Mesenchymal stem cell (in vitro differentiated cells and primary cell): Measurements from ENCODE around the gene BPGM.
A peak's percentile ranks its signal among the peaks of the same experiment; 100 is the strongest.

Experiments used
- DNase-seq: peaks from one replicate; pipeline ENCODE4 v3.0.0-alpha.2; 2013
- H2AFZ ChIP-seq: one replicate; pipeline ENCODE4 v1.6.1; 2013; ENCODE audit warnings: low read depth, mild to moderate bottlenecking, control low read depth, inconsistent platforms, low read length, moderate library complexity
- H2AK5ac ChIP-seq: 2 replicates; pipeline ENCODE4 v1.6.1; 2013; ENCODE audit warnings: low read length, moderate library complexity, mild to moderate bottlenecking, inconsistent platforms; ENCODE audit not compliant: severe bottlenecking
- H2BK120ac ChIP-seq: one replicate; pipeline ENCODE4 v1.6.1; 2013; ENCODE audit warnings: low read depth, mild to moderate bottlenecking, inconsistent platforms, low read length, moderate library complexity
- H2BK12ac ChIP-seq, 2 experiments: one replicate each; pipeline ENCODE4 v1.6.1; 2013; ENCODE audit warnings: inconsistent platforms in 2 of 2, low read length in 2 of 2, mild to moderate bottlenecking in 2 of 2, moderate library complexity in 2 of 2, control low read depth in 1 of 2
- H2BK15ac ChIP-seq: one replicate; pipeline ENCODE4 v1.6.1; 2013; ENCODE audit warnings: mild to moderate bottlenecking, low read depth, inconsistent platforms; ENCODE audit not compliant: poor library complexity, severe bottlenecking
- H2BK5ac ChIP-seq: 2 replicates; pipeline ENCODE4 v1.6.1; 2013; ENCODE audit warnings: low read depth, mild to moderate bottlenecking, low read length, control low read depth, inconsistent platforms; ENCODE audit not compliant: poor library complexity, severe bottlenecking
- H3K14ac ChIP-seq, 2 experiments: one replicate each; pipeline ENCODE4 v1.6.1; 2013; ENCODE audit warnings: inconsistent platforms in 2 of 2, low read length in 2 of 2, control low read depth in 1 of 2, mild to moderate bottlenecking in 1 of 2, moderate library complexity in 1 of 2
- H3K18ac ChIP-seq, 2 experiments: one replicate each; pipeline ENCODE4 v1.6.1; 2013; ENCODE audit warnings: inconsistent platforms in 2 of 2, low read length in 2 of 2, control low read depth in 1 of 2, low read depth in 1 of 2, mild to moderate bottlenecking in 1 of 2
- H3K23ac ChIP-seq, 2 experiments: one replicate each; pipeline ENCODE4 v1.6.1; 2013; ENCODE audit warnings: inconsistent platforms in 2 of 2, low read length in 2 of 2, mild to moderate bottlenecking in 2 of 2, moderate library complexity in 2 of 2, control low read depth in 1 of 2
- H3K27ac ChIP-seq: 2 replicates; pipeline ENCODE4 v1.5.1; 2013; ENCODE audit warnings: mild to moderate bottlenecking, moderate library complexity, low read length, control low read depth, inconsistent platforms; ENCODE audit not compliant: poor library complexity, severe bottlenecking
- H3K27me3 ChIP-seq, 2 experiments: 2 replicates each; pipeline versions ENCODE4 v1.6.1 to v1.7.0; 2013; ENCODE audit warnings: low read length in 2 of 2, mild to moderate bottlenecking in 2 of 2, moderate library complexity in 2 of 2, control low read depth in 1 of 2, inconsistent platforms in 1 of 2; ENCODE audit not compliant: control insufficient read depth in 1 of 2, insufficient read depth in 1 of 2
- H3K36me3 ChIP-seq, 2 experiments: 2 replicates each; pipeline versions ENCODE4 v1.6.1 to v1.7.0; 2013; ENCODE audit warnings: low read length in 2 of 2, control low read depth in 1 of 2, inconsistent platforms in 1 of 2, low read depth in 1 of 2, mild to moderate bottlenecking in 1 of 2; ENCODE audit not compliant: insufficient read depth in 2 of 2, control insufficient read depth in 1 of 2
- H3K4ac ChIP-seq, 2 experiments: one replicate each; pipeline ENCODE4 v1.6.1; 2013; ENCODE audit warnings: inconsistent platforms in 2 of 2, low read length in 2 of 2, mild to moderate bottlenecking in 2 of 2, moderate library complexity in 2 of 2, control low read depth in 1 of 2, low read depth in 1 of 2
- H3K4me1 ChIP-seq: 2 replicates; pipeline ENCODE4 v1.6.1; 2013; ENCODE audit warnings: low read depth, low read length, control low read depth; ENCODE audit not compliant: control insufficient read depth, insufficient read depth
- H3K4me2 ChIP-seq: 2 replicates; pipeline ENCODE4 v1.6.1; 2013; ENCODE audit warnings: low read length, mild to moderate bottlenecking, inconsistent platforms; ENCODE audit not compliant: poor library complexity, severe bottlenecking
- H3K4me3 ChIP-seq, 2 experiments: 2 replicates each; pipeline versions ENCODE4 v1.5.1 to v1.7.0; 2013; ENCODE audit warnings: low read length in 2 of 2, mild to moderate bottlenecking in 2 of 2, control low read depth in 1 of 2, low read depth in 1 of 2; ENCODE audit not compliant: insufficient read depth in 1 of 2
- H3K79me1 ChIP-seq: replicated peaks from 2 replicates; pipeline ENCODE4 v1.6.1; 2013; ENCODE audit warnings: mild to moderate bottlenecking, control low read depth, low read length, inconsistent platforms; ENCODE audit not compliant: poor library complexity, severe bottlenecking
- H3K9ac ChIP-seq: 2 replicates; pipeline ENCODE4 v1.7.0; 2013; ENCODE audit warnings: mild to moderate bottlenecking, low read length, moderate library complexity
- H3K9me3 ChIP-seq: 2 replicates; pipeline ENCODE4 v1.7.0; 2013; ENCODE audit warnings: mild to moderate bottlenecking, low read length; ENCODE audit not compliant: control insufficient read depth
- H4K8ac ChIP-seq: one replicate; pipeline ENCODE4 v1.6.1; 2013; ENCODE audit warnings: inconsistent platforms, mild to moderate bottlenecking, low read length, moderate library complexity
- H4K91ac ChIP-seq: one replicate; pipeline ENCODE4 v1.6.1; 2013; ENCODE audit warnings: mild to moderate bottlenecking, low read length, inconsistent platforms
- WGBS: methylation state at CpG from one replicate; pipeline ENCODE4 v1.1.7; 2013; ENCODE audit warnings: mixed read lengths; 5-methylcytosine and 5-hydroxymethylcytosine counted together

BPGM gene

GRCh38 chr7:134632937-134633540 is 13.6 kb upstream of the BPGM start:
- no peaks in the 10 kb centered on the region for H3K4me1 ChIP-seq
- no peaks in the 10 kb centered on the region for H3K9me3 ChIP-seq
- H2AK5ac ChIP-seq = no peak overlapping the region
- H3K27ac ChIP-seq = no peak overlapping the region
- no peak overlapping the region for H2BK120ac ChIP-seq
- H3K27me3 ChIP-seq = no peaks in the 10 kb centered on the region
- H3K9ac ChIP-seq = no peak overlapping the region
- H4K91ac ChIP-seq = no peak overlapping the region
- WGBS = 14% methylated on average over 1 of the region's 5 CpGs
- H3K36me3 ChIP-seq = no peaks in the 10 kb centered on the region
- DNase-seq = peak; percentile 63
- no peak overlapping the region for H4K8ac ChIP-seq
- no peak overlapping the region for H2BK15ac ChIP-seq
- H3K23ac ChIP-seq = no peak overlapping the region
- no peak overlapping the region for H2BK12ac ChIP-seq
- H2AFZ ChIP-seq = no peak overlapping the region
- H3K79me1 ChIP-seq = no peaks in the 10 kb centered on the region
- H3K4me2 ChIP-seq = no peak overlapping the region
- H3K4ac ChIP-seq = no peak overlapping the region
- H3K18ac ChIP-seq = no peak overlapping the region
- H3K14ac ChIP-seq = no peak overlapping the region
- H2BK5ac ChIP-seq = no peak overlapping the region
- H3K4me3 ChIP-seq = no peak overlapping the region

GRCh38 chr7:134636008-134636449 is 10.6 kb upstream of the BPGM start:
- H3K18ac ChIP-seq = no peak overlapping the region
- H3K4me3 ChIP-seq = no peak overlapping the region
- no peak overlapping the region for H2AK5ac ChIP-seq
- no peak overlapping the region for H4K91ac ChIP-seq
- DNase-seq = no peak
- no peaks in the 10 kb centered on the region for H3K79me1 ChIP-seq
- H3K9me3 ChIP-seq = no peaks in the 10 kb centered on the region
- no peaks in the 10 kb centered on the region for H3K4me1 ChIP-seq
- no peak overlapping the region for H2BK12ac ChIP-seq
- no peak overlapping the region for H3K14ac ChIP-seq
- H3K27ac ChIP-seq = peak overlapping the region; percentile 53
- no CpG with 5 or more reads among the region's 2 CpGs for WGBS
- no peak overlapping the region for H2BK120ac ChIP-seq
- no peaks in the 10 kb centered on the region for H3K27me3 ChIP-seq
- H3K4me2 ChIP-seq = no peak overlapping the region
- no peak overlapping the region for H2BK15ac ChIP-seq
- no peak overlapping the region for H2BK5ac ChIP-seq
- H3K36me3 ChIP-seq = no peaks in the 10 kb centered on the region
- no peak overlapping the region for H4K8ac ChIP-seq
- H2AFZ ChIP-seq = no peak overlapping the region
- no peak overlapping the region for H3K4ac ChIP-seq
- no peak overlapping the region for H3K23ac ChIP-seq
- H3K9ac ChIP-seq = peak overlapping the region; percentile 4

GRCh38 chr7:134637441-134637840 is 9.2 kb upstream of the BPGM start:
- no peak overlapping the region for H2BK12ac ChIP-seq
- H2AK5ac ChIP-seq = no peak overlapping the region
- no peak overlapping the region for H3K9ac ChIP-seq
- H3K79me1 ChIP-seq = no peaks in the 10 kb centered on the region
- no peak overlapping the region for H2BK5ac ChIP-seq
- H3K27ac ChIP-seq = no peak overlapping the region
- H3K4me2 ChIP-seq = no peak overlapping the region
- no peak overlapping the region for H3K14ac ChIP-seq
- WGBS = 100% methylated on average over 2 of the region's 4 CpGs
- no peak overlapping the region for H3K4ac ChIP-seq
- no peak overlapping the region for H2AFZ ChIP-seq
- H2BK120ac ChIP-seq = no peak overlapping the region
- H2BK15ac ChIP-seq = no peak overlapping the region
- no peaks in the 10 kb centered on the region for H3K4me1 ChIP-seq
- no peak overlapping the region for H4K91ac ChIP-seq
- DNase-seq = no peak
- no peak overlapping the region for H3K18ac ChIP-seq
- H3K9me3 ChIP-seq = no peaks in the 10 kb centered on the region
- no peak overlapping the region for H3K4me3 ChIP-seq
- no peak overlapping the region for H3K23ac ChIP-seq
- H3K36me3 ChIP-seq = no peaks in the 10 kb centered on the region
- H4K8ac ChIP-seq = no peak overlapping the region
- no peaks in the 10 kb centered on the region for H3K27me3 ChIP-seq

- Histone ChIP-seq H2BK15ac (no peak overlapping the region), H4K91ac (no peak overlapping the region), H3K9me3 (no peaks in the 10 kb centered on the region), H2BK12ac (no peak overlapping the region), H3K4me3 (no peak overlapping the region), H2BK120ac (no peak overlapping the region), H2BK5ac (no peak overlapping the region), H2AK5ac (no peak overlapping the region), H3K18ac (no peak overlapping the region), H3K4ac (no peak overlapping the region), H3K14ac (no peak overlapping the region), H3K27ac (no peak overlapping the region), H3K23ac (no peak overlapping the region), H3K4me2 (no peak overlapping the region), H2AFZ (no peak overlapping the region), H4K8ac (no peak overlapping the region), H3K4me1 (peaks cover under 1% of the 10 kb centered on the region), H3K36me3 (no peaks in the 10 kb centered on the region), H3K9ac (no peak overlapping the region), H3K27me3 (no peaks in the 10 kb centered on the region), H3K79me1 (no peaks in the 10 kb centered on the region)
- no peak for DNase-seq
- 83% methylated on average over 6 of the region's 7 CpGs for WGBS
Measured at GRCh38 chr7:134637934-134638719, 8.5 kb upstream of the BPGM start.
